ENCODE results near the gene PRKCA. TPM values are rescaled to one million over a fixed set of nuclear protein-coding genes. Genes with fewer than 3 reads are reported as not detected.
"Not testable (repeated sequence)": the region's sequence is repeated elsewhere in the genome, so short reads cannot be mapped to it uniquely, and the experiment has no call there.

The PRKCA gene
- total RNA-seq, 4 donors from 2014 or later: 9.8 to 25.6 (median 12.2) TPM

GRCh38 chr17:66313995-66314659 lies 11.7 kb downstream of the PRKCA start:
- Histone ChIP-seq H3K27ac (no peak overlapping the region), H3K4me1 (no peaks in the 10 kb centered on the region), H3K9me3 (no peaks in the 10 kb centered on the region), H3K36me3 (no peaks in the 10 kb centered on the region), H3K27me3 (no peaks in the 10 kb centered on the region), H3K4me3 (no peak overlapping the region)
- TF ChIP-seq, protein P1, sequence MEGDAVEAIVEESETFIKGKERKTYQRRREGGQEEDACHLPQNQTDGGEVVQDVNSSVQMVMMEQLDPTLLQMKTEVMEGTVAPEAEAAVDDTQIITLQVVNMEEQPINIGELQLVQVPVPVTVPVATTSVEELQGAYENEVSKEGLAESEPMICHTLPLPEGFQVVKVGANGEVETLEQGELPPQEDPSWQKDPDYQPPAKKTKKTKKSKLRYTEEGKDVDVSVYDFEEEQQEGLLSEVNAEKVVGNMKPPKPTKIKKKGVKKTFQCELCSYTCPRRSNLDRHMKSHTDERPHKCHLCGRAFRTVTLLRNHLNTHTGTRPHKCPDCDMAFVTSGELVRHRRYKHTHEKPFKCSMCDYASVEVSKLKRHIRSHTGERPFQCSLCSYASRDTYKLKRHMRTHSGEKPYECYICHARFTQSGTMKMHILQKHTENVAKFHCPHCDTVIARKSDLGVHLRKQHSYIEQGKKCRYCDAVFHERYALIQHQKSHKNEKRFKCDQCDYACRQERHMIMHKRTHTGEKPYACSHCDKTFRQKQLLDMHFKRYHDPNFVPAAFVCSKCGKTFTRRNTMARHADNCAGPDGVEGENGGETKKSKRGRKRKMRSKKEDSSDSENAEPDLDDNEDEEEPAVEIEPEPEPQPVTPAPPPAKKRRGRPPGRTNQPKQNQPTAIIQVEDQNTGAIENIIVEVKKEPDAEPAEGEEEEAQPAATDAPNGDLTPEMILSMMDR (IDR thresholded peaks at IDR 0.05): no peak
- TF ChIP-seq POLR2AphosphoS5 (IDR thresholded peaks at IDR 0.05) (no peak), POLR2A (IDR thresholded peaks at IDR 0.05) (no peak), EP300 (IDR thresholded peaks at IDR 0.05) (no peak)
- 81% methylated on average over 8 of the region's 8 CpGs for WGBS
- DNase-seq (ENCODE audit: low spot score in 2 of 2): no peak

GRCh38 chr17:66317629-66318028 lies 15.2 kb downstream of the PRKCA start:
- no peak overlapping the region for H3K27ac ChIP-seq
- no peak overlapping the region for H3K4me3 ChIP-seq
- no peaks in the 10 kb centered on the region for H3K9me3 ChIP-seq
- no peaks in the 10 kb centered on the region for H3K36me3 ChIP-seq
- TF ChIP-seq POLR2A (IDR thresholded peaks at IDR 0.05): no peak
- no peaks in the 10 kb centered on the region for H3K27me3 ChIP-seq
- DNase-seq (ENCODE audit: low spot score in 2 of 2): no peak
- H3K4me1 ChIP-seq: no peaks in the 10 kb centered on the region

GRCh38 chr17:66319226-66319625 lies 16.8 kb downstream of the PRKCA start:
- H3K27ac ChIP-seq: no peak overlapping the region
- no peaks in the 10 kb centered on the region for H3K9me3 ChIP-seq
- 81% methylated on average over 4 of the region's 4 CpGs for WGBS
- no peak for DNase-seq (ENCODE audit: low spot score in 2 of 2)
- no peaks in the 10 kb centered on the region for H3K27me3 ChIP-seq
- TF ChIP-seq POLR2AphosphoS5 (IDR thresholded peaks at IDR 0.05): no peak
- TF ChIP-seq, protein P1 (IDR thresholded peaks at IDR 0.05): no peak
- TF ChIP-seq POLR2A (IDR thresholded peaks at IDR 0.05): no peak
- TF ChIP-seq EP300 (IDR thresholded peaks at IDR 0.05): no peak
- no peaks in the 10 kb centered on the region for H3K36me3 ChIP-seq
- H3K4me3 ChIP-seq: no peak overlapping the region
- H3K4me1 ChIP-seq: no peaks in the 10 kb centered on the region

DNA sequence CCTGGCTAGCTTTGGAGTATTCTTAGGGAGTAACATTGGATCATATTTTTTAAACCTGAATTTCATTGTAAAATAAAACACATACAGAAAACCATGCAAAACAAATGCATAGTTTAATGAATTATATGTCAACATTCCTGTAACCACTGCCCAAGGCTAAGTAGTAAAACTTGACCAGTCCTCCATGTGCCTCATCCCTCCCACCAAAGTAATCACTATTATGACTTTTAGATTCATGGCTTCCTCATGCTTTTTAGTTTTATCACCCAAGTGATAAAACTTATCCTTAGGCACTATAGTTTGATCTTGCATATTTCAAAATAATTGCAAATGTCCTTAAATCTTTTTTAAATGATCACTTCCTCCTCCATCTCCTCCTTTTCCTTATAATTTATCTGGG lies 20.4 kb downstream of the PRKCA start:
- Histone ChIP-seq H3K4me1 (no peaks in the 10 kb centered on the region), H3K27me3 (no peaks in the 10 kb centered on the region), H3K4me3 (no peak overlapping the region), H3K9me3 (no peaks in the 10 kb centered on the region), H3K36me3 (no peaks in the 10 kb centered on the region), H3K27ac (no peak overlapping the region)
- TF ChIP-seq POLR2A (IDR thresholded peaks at IDR 0.05) (no peak), EP300 (IDR thresholded peaks at IDR 0.05) (no peak), POLR2AphosphoS5 (IDR thresholded peaks at IDR 0.05) (no peak)
- TF ChIP-seq, protein P1 (IDR thresholded peaks at IDR 0.05): no peak
- no peak for DNase-seq (ENCODE audit: low spot score in 2 of 2)

DNA sequence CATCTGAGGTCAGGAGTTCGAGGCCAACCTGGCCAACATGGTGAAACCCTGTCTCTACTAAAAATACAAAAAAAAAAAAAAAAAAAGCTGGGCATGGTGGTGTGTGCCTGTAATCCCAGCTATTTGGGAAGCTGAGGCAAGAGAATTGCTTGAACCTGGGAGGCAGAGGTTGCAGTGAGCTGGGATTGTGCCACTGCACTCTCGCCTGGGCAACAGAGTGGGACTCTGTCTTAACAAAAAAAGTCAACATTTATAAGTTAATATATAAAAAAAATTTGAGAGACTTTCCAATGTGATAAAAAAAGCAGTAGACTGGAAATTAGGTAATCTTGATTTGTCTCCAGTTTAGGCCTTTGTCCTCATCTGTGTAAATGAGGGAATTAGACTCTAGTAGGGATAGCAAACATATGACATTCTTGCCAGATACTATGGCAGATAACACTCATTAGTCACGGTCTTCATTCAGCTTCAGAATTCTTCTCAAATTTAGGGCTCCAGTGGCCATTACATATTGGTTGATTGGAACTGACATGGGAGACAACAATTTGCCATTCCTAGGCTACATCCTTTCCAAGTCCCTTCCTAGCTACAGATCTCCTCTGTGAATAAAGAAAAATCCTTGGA lies 22.1 kb downstream of the PRKCA start:
- WGBS: 92% methylated on average over 3 of the region's 3 CpGs
- H3K4me1 ChIP-seq: not testable (repeated sequence)

GRCh38 chr17:66326476-66327047 lies 24.1 kb downstream of the PRKCA start:
- H3K4me3 ChIP-seq: no peak overlapping the region
- H3K36me3 ChIP-seq: no peaks in the 10 kb centered on the region
- H3K27ac ChIP-seq: no peak overlapping the region
- no peaks in the 10 kb centered on the region for H3K4me1 ChIP-seq
- no peaks in the 10 kb centered on the region for H3K9me3 ChIP-seq
- no peak for TF ChIP-seq POLR2A (IDR thresholded peaks at IDR 0.05)
- WGBS: 96% methylated on average over 2 of the region's 2 CpGs
- no peaks in the 10 kb centered on the region for H3K27me3 ChIP-seq
- no peak for DNase-seq (ENCODE audit: low spot score in 2 of 2)

More for the DNA sequence above, 22.1 kb downstream of the PRKCA start:
- not testable (repeated sequence) for DNase-seq (ENCODE audit: low spot score in 2 of 2); H3K27me3 ChIP-seq; H3K27ac ChIP-seq; H3K4me3 ChIP-seq; H3K9me3 ChIP-seq; H3K36me3 ChIP-seq

Measured in suprapubic skin (tissue), 4 donors.